DOHH2 (cell line): Measurements from ENCODE around the gene EZH1.

Source experiments
- EZH2phosphoT487 ChIP-seq: fragments of 200-600 bp; sonication (generic); IDR thresholded peaks from 2 replicates; pipeline ENCODE4 v1.6.1; 2017; ENCODE audit warnings: borderline replicate concordance, mild to moderate bottlenecking, antibody characterized with exemption, low read length, moderate library complexity, mixed read lengths
- TF ChIP-seq, protein P1 (sequence below): fragments of 200-600 bp; sonication (generic); IDR thresholded peaks from one replicate; pipeline ENCODE4 v1.5.1; 2014; ENCODE audit warnings: antibody characterized with exemption, mild to moderate bottlenecking, low read depth, low read length; ENCODE audit not compliant: poor library complexity, severe bottlenecking

GRCh38 chr17:42751628-42752027 lies 6.8 kb upstream of the EZH1 start:
- TF ChIP-seq, protein P1, sequence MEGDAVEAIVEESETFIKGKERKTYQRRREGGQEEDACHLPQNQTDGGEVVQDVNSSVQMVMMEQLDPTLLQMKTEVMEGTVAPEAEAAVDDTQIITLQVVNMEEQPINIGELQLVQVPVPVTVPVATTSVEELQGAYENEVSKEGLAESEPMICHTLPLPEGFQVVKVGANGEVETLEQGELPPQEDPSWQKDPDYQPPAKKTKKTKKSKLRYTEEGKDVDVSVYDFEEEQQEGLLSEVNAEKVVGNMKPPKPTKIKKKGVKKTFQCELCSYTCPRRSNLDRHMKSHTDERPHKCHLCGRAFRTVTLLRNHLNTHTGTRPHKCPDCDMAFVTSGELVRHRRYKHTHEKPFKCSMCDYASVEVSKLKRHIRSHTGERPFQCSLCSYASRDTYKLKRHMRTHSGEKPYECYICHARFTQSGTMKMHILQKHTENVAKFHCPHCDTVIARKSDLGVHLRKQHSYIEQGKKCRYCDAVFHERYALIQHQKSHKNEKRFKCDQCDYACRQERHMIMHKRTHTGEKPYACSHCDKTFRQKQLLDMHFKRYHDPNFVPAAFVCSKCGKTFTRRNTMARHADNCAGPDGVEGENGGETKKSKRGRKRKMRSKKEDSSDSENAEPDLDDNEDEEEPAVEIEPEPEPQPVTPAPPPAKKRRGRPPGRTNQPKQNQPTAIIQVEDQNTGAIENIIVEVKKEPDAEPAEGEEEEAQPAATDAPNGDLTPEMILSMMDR: no peak
- TF ChIP-seq EZH2phosphoT487: no peak
